GM18508 (cell line): ENCODE results near the gene RIMOC1.

ENCODE experiments used
- ATAC-seq: cut with Tn5 transposase; IDR thresholded peaks from one replicate; pipeline ENCODE4 v1.9.1; 2021; ENCODE audit warnings: moderate number of reproducible peaks; ENCODE audit not compliant: insufficient read depth, unreplicated experiment

RIMOC1 gene

DNA sequence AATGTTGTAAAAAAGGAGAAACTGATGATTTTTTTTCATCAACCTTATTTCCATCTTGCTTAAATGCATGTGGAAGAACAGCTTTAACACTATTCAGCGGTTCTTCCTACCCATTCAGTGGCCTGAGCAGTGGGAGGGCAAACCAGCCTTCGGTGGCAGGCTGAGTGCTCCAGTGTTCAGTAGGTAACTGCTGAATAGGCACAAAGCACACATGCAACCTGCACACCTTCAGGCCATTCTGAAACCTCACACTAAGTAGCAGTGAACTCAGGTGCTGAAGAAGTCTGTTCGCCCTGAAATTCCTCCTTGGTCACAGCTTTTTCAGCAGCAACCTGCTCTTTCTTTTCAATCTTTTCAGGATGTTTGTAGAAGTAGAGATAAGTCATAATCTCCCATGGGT lies 47.1 kb downstream of the RIMOC1 start:
- ATAC-seq = no peak
